ENCODE results near the gene USP54. TPM values are rescaled to one million over a fixed set of nuclear protein-coding genes. Genes with fewer than 3 reads are reported as not detected.
A peak's percentile ranks its signal among the peaks of the same experiment; 100 is the strongest.

Gene USP54
- total RNA-seq, 1 donor from 2014 or later: 64.2 TPM

GRCh38 chr10:73591935-73592699, 975 bp upstream of the USP54 start:
- Histone ChIP-seq H3K36me3 (ENCODE audit: control insufficient read depth, insufficient read depth, low read length) (no peaks in the 10 kb centered on the region), H3K4me3 (ENCODE audit: low read depth, low read length) (no peak overlapping the region), H3K27me3 (ENCODE audit: control insufficient read depth, insufficient read depth, low read length) (no peaks in the 10 kb centered on the region)
- TF ChIP-seq, protein P1, sequence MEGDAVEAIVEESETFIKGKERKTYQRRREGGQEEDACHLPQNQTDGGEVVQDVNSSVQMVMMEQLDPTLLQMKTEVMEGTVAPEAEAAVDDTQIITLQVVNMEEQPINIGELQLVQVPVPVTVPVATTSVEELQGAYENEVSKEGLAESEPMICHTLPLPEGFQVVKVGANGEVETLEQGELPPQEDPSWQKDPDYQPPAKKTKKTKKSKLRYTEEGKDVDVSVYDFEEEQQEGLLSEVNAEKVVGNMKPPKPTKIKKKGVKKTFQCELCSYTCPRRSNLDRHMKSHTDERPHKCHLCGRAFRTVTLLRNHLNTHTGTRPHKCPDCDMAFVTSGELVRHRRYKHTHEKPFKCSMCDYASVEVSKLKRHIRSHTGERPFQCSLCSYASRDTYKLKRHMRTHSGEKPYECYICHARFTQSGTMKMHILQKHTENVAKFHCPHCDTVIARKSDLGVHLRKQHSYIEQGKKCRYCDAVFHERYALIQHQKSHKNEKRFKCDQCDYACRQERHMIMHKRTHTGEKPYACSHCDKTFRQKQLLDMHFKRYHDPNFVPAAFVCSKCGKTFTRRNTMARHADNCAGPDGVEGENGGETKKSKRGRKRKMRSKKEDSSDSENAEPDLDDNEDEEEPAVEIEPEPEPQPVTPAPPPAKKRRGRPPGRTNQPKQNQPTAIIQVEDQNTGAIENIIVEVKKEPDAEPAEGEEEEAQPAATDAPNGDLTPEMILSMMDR (IDR thresholded peaks at IDR 0.05; ENCODE audit: insufficient read depth, low read length, poor library complexity, severe bottlenecking): no peak
- peak; percentile 63 for DNase-seq (ENCODE audit: low read depth)

- no peak for DNase-seq (ENCODE audit: low read depth)
- Histone ChIP-seq H3K27me3 (ENCODE audit: control insufficient read depth, insufficient read depth, low read length) (no peaks in the 10 kb centered on the region), H3K36me3 (ENCODE audit: control insufficient read depth, insufficient read depth, low read length) (no peaks in the 10 kb centered on the region), H3K4me3 (ENCODE audit: low read depth, low read length) (peak overlapping the region; percentile 3)
- TF ChIP-seq, protein P1 (IDR thresholded peaks at IDR 0.05; ENCODE audit: insufficient read depth, low read length, poor library complexity, severe bottlenecking): no peak
Observed at GRCh38 chr10:73589563-73590126, 1.5 kb downstream of the USP54 start.

DNA sequence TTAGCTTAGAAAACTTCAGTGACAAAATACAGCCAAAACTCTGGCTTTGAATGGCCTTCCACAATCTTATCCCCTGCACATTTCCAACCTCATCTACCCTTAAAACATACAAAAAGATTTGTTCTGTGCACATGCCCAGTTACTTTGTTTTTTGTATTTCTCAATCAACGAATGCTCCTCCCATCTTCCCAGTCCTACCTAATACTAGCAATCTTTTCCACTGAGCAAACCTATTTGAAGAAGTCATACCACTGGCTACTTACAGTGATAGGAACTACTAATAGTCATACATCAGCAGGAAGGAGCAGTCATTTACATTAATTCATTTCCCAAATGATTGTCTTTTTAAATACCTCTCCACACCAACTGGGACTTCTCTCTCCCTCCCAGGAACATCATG, 2.5 kb downstream of the USP54 start:
- H3K27me3 ChIP-seq (ENCODE audit: control insufficient read depth, insufficient read depth, low read length): no peaks in the 10 kb centered on the region
- TF ChIP-seq, protein P1 (IDR thresholded peaks at IDR 0.05; ENCODE audit: insufficient read depth, low read length, poor library complexity, severe bottlenecking): no peak
- peak overlapping the region; percentile 27 for H3K4me3 ChIP-seq (ENCODE audit: low read depth, low read length)
- DNase-seq (ENCODE audit: low read depth): no peak
- H3K36me3 ChIP-seq (ENCODE audit: control insufficient read depth, insufficient read depth, low read length): no peaks in the 10 kb centered on the region

GRCh38 chr10:73586583-73586984, 4.6 kb downstream of the USP54 start:
- DNase-seq (ENCODE audit: low read depth): no peak
- H3K27me3 ChIP-seq (ENCODE audit: control insufficient read depth, insufficient read depth, low read length): no peaks in the 10 kb centered on the region
- no peaks in the 10 kb centered on the region for H3K36me3 ChIP-seq (ENCODE audit: control insufficient read depth, insufficient read depth, low read length)
- H3K4me3 ChIP-seq (ENCODE audit: low read depth, low read length): no peak overlapping the region
- TF ChIP-seq, protein P1 (IDR thresholded peaks at IDR 0.05; ENCODE audit: insufficient read depth, low read length, poor library complexity, severe bottlenecking): no peak

DNA sequence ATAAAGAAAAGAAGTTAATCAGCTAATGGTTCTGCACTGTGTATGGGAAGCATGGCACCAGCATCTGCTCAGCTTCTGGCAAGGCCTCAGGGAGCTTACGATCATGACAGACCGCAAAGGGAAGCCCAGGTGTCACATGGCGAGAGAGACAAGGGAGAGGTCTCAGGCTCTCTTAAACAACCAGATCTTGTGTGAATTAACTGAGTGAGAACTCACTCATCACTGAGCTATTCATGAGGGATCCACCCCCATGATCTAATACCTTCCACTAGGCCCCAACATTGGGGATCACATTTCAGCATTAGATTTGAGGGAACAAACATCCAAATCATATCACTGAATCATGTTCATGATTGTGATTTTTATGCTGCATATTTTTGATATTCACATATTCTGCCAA, 5.8 kb downstream of the USP54 start:
- TF ChIP-seq, protein P1 (IDR thresholded peaks at IDR 0.05; ENCODE audit: insufficient read depth, low read length, poor library complexity, severe bottlenecking): no peak
- Histone ChIP-seq H3K4me3 (ENCODE audit: low read depth, low read length) (no peak overlapping the region), H3K27me3 (ENCODE audit: control insufficient read depth, insufficient read depth, low read length) (no peaks in the 10 kb centered on the region), H3K36me3 (ENCODE audit: control insufficient read depth, insufficient read depth, low read length) (no peaks in the 10 kb centered on the region)
- DNase-seq (ENCODE audit: low read depth): no peak
